ENCODE results near the gene NFIB.

The NFIB gene

DNA sequence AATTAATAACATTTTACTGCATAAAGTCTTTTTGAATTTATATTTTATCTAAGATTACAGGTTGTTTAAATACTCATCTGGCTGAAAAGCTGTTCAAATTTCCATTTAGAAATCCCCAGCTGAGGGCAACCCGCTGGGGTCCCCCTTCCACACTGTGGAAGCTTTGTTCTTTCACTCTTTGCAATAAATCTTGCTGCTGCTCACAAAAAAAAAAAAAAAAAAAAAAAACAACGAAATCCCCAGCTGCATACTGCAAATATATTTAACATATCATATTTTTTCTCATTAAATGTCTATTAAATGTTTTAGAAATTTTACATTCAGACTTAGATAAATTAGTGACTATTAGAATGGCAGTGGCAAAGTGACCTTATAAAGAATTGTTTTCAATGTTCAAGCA lies 172.2 kb downstream of the NFIB start:
- Histone ChIP-seq H4K20me1 (ENCODE audit: insufficient read depth, low read length, poor library complexity, severe bottlenecking) (no peaks in the 10 kb centered on the region), H2AFZ (ENCODE audit: low read length) (no peak overlapping the region), H3K9me2 (replicated peaks; ENCODE audit: low read depth, low read length) (no peaks in the 10 kb centered on the region), H3K4me2 (ENCODE audit: low read depth, low read length, poor library complexity, severe bottlenecking) (no peak overlapping the region), H3K4me3 (ENCODE audit: low read length, poor library complexity, severe bottlenecking) (no peak overlapping the region), H3F3A (ENCODE audit: low read depth) (no peaks in the 10 kb centered on the region), H3K27me3 (ENCODE audit: insufficient read depth, low read length, poor library complexity, severe bottlenecking) (no peaks in the 10 kb centered on the region), H3K79me2 (ENCODE audit: insufficient read depth, low read length) (no peaks in the 10 kb centered on the region), H3K4me1 (ENCODE audit: insufficient read depth, low read length, poor library complexity, severe bottlenecking) (no peaks in the 10 kb centered on the region), H3K9ac (ENCODE audit: low read depth, low read length, poor library complexity, severe bottlenecking) (no peak overlapping the region), H3K9me3 (ENCODE audit: insufficient read depth, low read depth, low read length) (no peaks in the 10 kb centered on the region), H3K36me3 (ENCODE audit: insufficient read depth, low read length) (no peaks in the 10 kb centered on the region)
- no peak for TF ChIP-seq EZH2phosphoT487 (IDR thresholded peaks at IDR 0.05; ENCODE audit: borderline replicate concordance)
- TF ChIP-seq, protein P1, sequence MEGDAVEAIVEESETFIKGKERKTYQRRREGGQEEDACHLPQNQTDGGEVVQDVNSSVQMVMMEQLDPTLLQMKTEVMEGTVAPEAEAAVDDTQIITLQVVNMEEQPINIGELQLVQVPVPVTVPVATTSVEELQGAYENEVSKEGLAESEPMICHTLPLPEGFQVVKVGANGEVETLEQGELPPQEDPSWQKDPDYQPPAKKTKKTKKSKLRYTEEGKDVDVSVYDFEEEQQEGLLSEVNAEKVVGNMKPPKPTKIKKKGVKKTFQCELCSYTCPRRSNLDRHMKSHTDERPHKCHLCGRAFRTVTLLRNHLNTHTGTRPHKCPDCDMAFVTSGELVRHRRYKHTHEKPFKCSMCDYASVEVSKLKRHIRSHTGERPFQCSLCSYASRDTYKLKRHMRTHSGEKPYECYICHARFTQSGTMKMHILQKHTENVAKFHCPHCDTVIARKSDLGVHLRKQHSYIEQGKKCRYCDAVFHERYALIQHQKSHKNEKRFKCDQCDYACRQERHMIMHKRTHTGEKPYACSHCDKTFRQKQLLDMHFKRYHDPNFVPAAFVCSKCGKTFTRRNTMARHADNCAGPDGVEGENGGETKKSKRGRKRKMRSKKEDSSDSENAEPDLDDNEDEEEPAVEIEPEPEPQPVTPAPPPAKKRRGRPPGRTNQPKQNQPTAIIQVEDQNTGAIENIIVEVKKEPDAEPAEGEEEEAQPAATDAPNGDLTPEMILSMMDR (conservative IDR thresholded peaks at IDR 0.05; ENCODE audit: low read length): no peak

DNA sequence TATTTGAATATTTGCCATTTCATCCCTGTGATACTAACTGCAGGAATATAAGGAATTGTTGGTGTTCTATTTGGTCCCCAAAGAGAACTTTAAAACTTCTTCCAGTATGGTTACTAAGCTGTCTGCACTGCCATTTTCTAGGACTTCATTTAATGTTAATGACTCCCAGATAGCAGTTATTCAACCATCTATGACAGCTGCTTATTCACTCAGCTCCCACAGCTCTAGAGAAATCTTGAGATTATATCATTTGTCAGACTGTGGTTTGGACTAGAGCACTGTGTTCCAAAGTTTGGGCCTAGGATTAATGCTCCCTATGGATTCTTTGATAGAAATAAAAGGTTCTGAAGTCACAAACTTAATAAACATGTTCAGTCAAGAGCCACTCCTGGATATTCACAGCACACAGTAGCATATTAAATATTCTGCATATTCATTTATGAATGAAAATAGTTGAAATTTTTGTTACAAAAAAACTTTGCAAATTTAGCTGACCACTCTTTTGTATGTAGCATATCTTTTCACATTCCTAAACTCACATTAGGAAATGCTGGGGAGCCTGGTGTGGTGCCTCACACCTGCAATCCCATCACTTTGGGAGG lies 173.7 kb downstream of the NFIB start:
- H3K9me3 ChIP-seq (ENCODE audit: insufficient read depth, low read depth, low read length): no peaks in the 10 kb centered on the region
- H3K27me3 ChIP-seq (ENCODE audit: insufficient read depth, low read length, poor library complexity, severe bottlenecking): no peaks in the 10 kb centered on the region
- no peaks in the 10 kb centered on the region for H3K9me2 ChIP-seq (replicated peaks; ENCODE audit: low read depth, low read length)
- no peaks in the 10 kb centered on the region for H3K36me3 ChIP-seq (ENCODE audit: insufficient read depth, low read length)
- H4K20me1 ChIP-seq (ENCODE audit: insufficient read depth, low read length, poor library complexity, severe bottlenecking): no peaks in the 10 kb centered on the region
- no peak overlapping the region for H3K4me2 ChIP-seq (ENCODE audit: low read depth, low read length, poor library complexity, severe bottlenecking)
- H3K79me2 ChIP-seq (ENCODE audit: insufficient read depth, low read length): no peaks in the 10 kb centered on the region
- no peak overlapping the region for H2AFZ ChIP-seq (ENCODE audit: low read length)
- H3K9ac ChIP-seq (ENCODE audit: low read depth, low read length, poor library complexity, severe bottlenecking): no peak overlapping the region
- no peaks in the 10 kb centered on the region for H3F3A ChIP-seq (ENCODE audit: low read depth)
- H3K4me1 ChIP-seq (ENCODE audit: insufficient read depth, low read length, poor library complexity, severe bottlenecking): no peaks in the 10 kb centered on the region
- H3K4me3 ChIP-seq (ENCODE audit: low read length, poor library complexity, severe bottlenecking): no peak overlapping the region
- TF ChIP-seq, protein P1 (conservative IDR thresholded peaks at IDR 0.05; ENCODE audit: low read length): no peak
- no peak for TF ChIP-seq EZH2phosphoT487 (IDR thresholded peaks at IDR 0.05; ENCODE audit: borderline replicate concordance)

DNA sequence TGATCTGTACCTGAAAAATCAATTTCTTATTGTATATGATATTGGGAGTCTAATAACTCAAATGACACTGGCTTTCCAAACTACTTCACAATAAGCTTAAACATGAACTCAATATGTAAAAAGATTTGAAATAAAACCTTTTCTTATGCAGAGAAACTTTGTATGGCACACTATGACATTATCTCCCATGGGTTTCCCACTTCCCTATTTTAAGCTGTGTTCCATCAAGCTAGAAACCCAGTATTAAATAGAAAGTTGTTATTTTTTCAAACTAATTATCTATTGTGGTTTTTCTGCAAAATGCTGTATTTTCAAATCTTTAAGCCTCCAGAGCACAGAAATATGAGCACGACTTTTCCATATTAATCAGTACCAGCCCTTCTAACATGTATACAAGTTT lies 174.7 kb downstream of the NFIB start:
- H3K9me2 ChIP-seq (replicated peaks; ENCODE audit: low read depth, low read length): no peaks in the 10 kb centered on the region
- no peaks in the 10 kb centered on the region for H3K9me3 ChIP-seq (ENCODE audit: insufficient read depth, low read depth, low read length)
- TF ChIP-seq, protein P1 (conservative IDR thresholded peaks at IDR 0.05; ENCODE audit: low read length): no peak
- TF ChIP-seq EZH2phosphoT487 (IDR thresholded peaks at IDR 0.05; ENCODE audit: borderline replicate concordance): no peak
- H3F3A ChIP-seq (ENCODE audit: low read depth): no peaks in the 10 kb centered on the region
- no peaks in the 10 kb centered on the region for H3K36me3 ChIP-seq (ENCODE audit: insufficient read depth, low read length)
- H3K27me3 ChIP-seq (ENCODE audit: insufficient read depth, low read length, poor library complexity, severe bottlenecking): no peaks in the 10 kb centered on the region
- peak overlapping the region; percentile 6; the same call in 1 of the 2 replicates for H2AFZ ChIP-seq (ENCODE audit: low read length)
- H3K4me1 ChIP-seq (ENCODE audit: insufficient read depth, low read length, poor library complexity, severe bottlenecking): no peaks in the 10 kb centered on the region
- H4K20me1 ChIP-seq (ENCODE audit: insufficient read depth, low read length, poor library complexity, severe bottlenecking): no peaks in the 10 kb centered on the region
- H3K79me2 ChIP-seq (ENCODE audit: insufficient read depth, low read length): no peaks in the 10 kb centered on the region
- no peak overlapping the region for H3K4me2 ChIP-seq (ENCODE audit: low read depth, low read length, poor library complexity, severe bottlenecking)
- no peak overlapping the region for H3K9ac ChIP-seq (ENCODE audit: low read depth, low read length, poor library complexity, severe bottlenecking)
- H3K4me3 ChIP-seq (ENCODE audit: low read length, poor library complexity, severe bottlenecking): no peak overlapping the region
